PC-3 (cell line): ENCODE data around the gene SALL2. TPM values are rescaled to one million over a fixed set of nuclear protein-coding genes. Genes with fewer than 3 reads are reported as not detected.

Experiments used
- ATAC-seq: fragments of 200-7000 bp; cut with Tn5 transposase; 2 replicates; pipeline ENCODE4 v1.9.1; 2020; ENCODE audit warnings: mild to moderate bottlenecking, moderate library complexity
- BruUV-seq: library from RNA; stranded (reverse); fragments of 400-500 nt; replicated peaks from 2 replicates; lab custom pipeline; 2021; lab: Mats Ljungman, UMichigan
- CTCF ChIA-PET: fragments of 300-600 bp; sonication (Branson Sonifier 250); formaldehyde crosslinking; loops from one replicate; lab custom pipeline; 2022; ENCODE audit warnings: antibody characterized with exemption; lab: Charles Lee
- POLR2A ChIA-PET: fragments of 300-600 bp; sonication (Branson Sonifier 250); formaldehyde crosslinking; loops from one replicate; lab custom pipeline; 2022; ENCODE audit warnings: antibody characterized with exemption; ENCODE audit not compliant: unreplicated experiment; lab: Charles Lee
- DNase-seq: peaks from one replicate; pipeline ENCODE4 v3.0.0-alpha.2; 2015
- H2AFZ ChIP-seq: fragments of 300-600 bp; sonication (generic); 2 replicates; pipeline ENCODE4 v1.6.0; 2016; ENCODE audit warnings: antibody characterized with exemption, low read length
- H3F3A ChIP-seq: fragments of 300-600 bp; sonication (generic); one replicate; pipeline ENCODE4 v1.6.0; 2017; ENCODE audit warnings: antibody characterized with exemption, low read length, control low read depth, mild to moderate bottlenecking; ENCODE audit not compliant: unreplicated experiment
- H3K27ac ChIP-seq: fragments of 300-600 bp; sonication (generic); 2 replicates; pipeline ENCODE4 v1.5.1; 2016; ENCODE audit warnings: mild to moderate bottlenecking, low read length
- H3K27me3 ChIP-seq: fragments of 300-600 bp; sonication (generic); 2 replicates; pipeline ENCODE4 v1.6.1; 2016; ENCODE audit warnings: low read length, mixed read lengths
- H3K36me3 ChIP-seq: fragments of 300-600 bp; sonication (generic); 2 replicates; pipeline ENCODE4 v1.6.1; 2016; ENCODE audit warnings: low read depth, mixed run types, low read length, mixed read lengths
- H3K4me1 ChIP-seq: fragments of 300-600 bp; sonication (generic); 2 replicates; pipeline ENCODE4 v1.5.1; 2016; ENCODE audit warnings: low read length; ENCODE audit not compliant: insufficient read depth
- H3K4me2 ChIP-seq: fragments of 300-600 bp; sonication (generic); 2 replicates; pipeline ENCODE4 v1.6.0; 2016; ENCODE audit warnings: low read length
- H3K4me3 ChIP-seq: fragments of 300-600 bp; sonication (generic); 2 replicates; pipeline ENCODE4 v1.5.1; 2016; ENCODE audit warnings: mild to moderate bottlenecking, low read length, mixed read lengths
- H3K79me2 ChIP-seq: fragments of 300-600 bp; sonication (generic); 2 replicates; pipeline ENCODE4 v1.6.1; 2017; ENCODE audit warnings: low read length, mixed read lengths
- H3K9ac ChIP-seq: fragments of 300-600 bp; sonication (generic); 2 replicates; pipeline ENCODE4 v1.6.0; 2016; ENCODE audit warnings: mild to moderate bottlenecking, low read length
- H3K9me2 ChIP-seq: fragments of 300-600 bp; sonication (generic); replicated peaks from 2 replicates; pipeline ENCODE4 v1.6.1; 2016; ENCODE audit warnings: mixed run types, low read length, mixed read lengths
- H3K9me3 ChIP-seq: fragments of 300-600 bp; sonication (generic); 2 replicates; pipeline ENCODE4 v1.6.1; 2016; ENCODE audit warnings: low read length, mixed read lengths
- H4K20me1 ChIP-seq: fragments of 300-600 bp; sonication (generic); 2 replicates; pipeline ENCODE4 v1.6.1; 2016; ENCODE audit warnings: low read length, mixed read lengths
- CTCF ChIP-seq: fragments of 300-600 bp; sonication (generic); conservative IDR thresholded peaks from 2 replicates; pipeline ENCODE4 v1.5.1; 2017; ENCODE audit warnings: antibody characterized with exemption, low read depth, mild to moderate bottlenecking, low read length
- EZH2 ChIP-seq: fragments of 300-600 bp; sonication (generic); IDR thresholded peaks from one replicate; pipeline ENCODE4 v1.6.1; 2017; ENCODE audit warnings: antibody characterized with exemption, mild to moderate bottlenecking, low read length; ENCODE audit not compliant: unreplicated experiment
- EZH2phosphoT487 ChIP-seq: fragments of 300-600 bp; sonication (generic); IDR thresholded peaks from 2 replicates; pipeline ENCODE4 v1.6.1; 2018; ENCODE audit warnings: mild to moderate bottlenecking, antibody characterized with exemption, low read length, borderline replicate concordance
- intact Hi-C: fragments of 100-400 bp; cut with micrococcal nuclease; formaldehyde crosslinking; loops from 2 replicates; pipeline ENCODE4 v1.9.0; 2023
- total RNA-seq: library from RNA; depleted of rRNA; stranded (reverse); fragments of >200 nt; gene quantifications from 2 replicates; pipeline ENCODE4 v1.2.3, GENCODE V29; 2014

Gene SALL2
- total RNA-seq, 1 experiment from 2014 or later, result 4.1 TPM

- no TSS peak for BruUV-seq
- no peaks in the 10 kb centered on the region for H3K9me2 ChIP-seq
- no peaks in the 10 kb centered on the region for H3K9me3 ChIP-seq
- no peaks in the 10 kb centered on the region for H3K4me1 ChIP-seq
- ATAC-seq, result peak; percentile 8; the same call in 1 of the 2 replicates
- no peaks in the 10 kb centered on the region for H3K27me3 ChIP-seq
- H3K4me3 ChIP-seq, result no peak overlapping the region
- DNase-seq, result no peak
- no peak overlapping the region for H3K9ac ChIP-seq
- H3K4me2 ChIP-seq, result no peak overlapping the region
- no peaks in the 10 kb centered on the region for H3K79me2 ChIP-seq
- no peaks in the 10 kb centered on the region for H3F3A ChIP-seq
- ChIA-PET POLR2A (interaction anchor here (0.6 to 0.7 kb wide), 3 partner anchors 8 to 16 kb away, joined by 3 to 7 read pairs (median 5); partner anchors contain the start of gene METTL3), CTCF (interaction anchor here (1.0 kb wide), 1 partner anchor 39 kb away, joined by 3 read pairs; the partner anchor contains the start of gene CHD8)
- TF ChIP-seq CTCF (no peak), EZH2phosphoT487 (no peak), EZH2 (no peak)
- H3K27ac ChIP-seq, result no peak overlapping the region
- H2AFZ ChIP-seq, result no peak overlapping the region
- no peaks in the 10 kb centered on the region for H4K20me1 ChIP-seq
- peaks cover 59% of the 10 kb centered on the region for H3K36me3 ChIP-seq
- intact Hi-C loops, result no loop called here
Measured at GRCh38 chr14:21494902-21495762, 31.0 kb downstream of the SALL2 start.

- Histone ChIP-seq H3K9me3 (no peaks in the 10 kb centered on the region), H3K27me3 (no peaks in the 10 kb centered on the region), H3K79me2 (0 out of 2 replicates have a peak, but pooled peaks cover 5% of the 10 kb centered on the region), H3K36me3 (peaks cover 19% of the 10 kb centered on the region), H2AFZ (no peak overlapping the region), H3F3A (no peaks in the 10 kb centered on the region), H3K4me2 (no peak overlapping the region), H3K27ac (no peak overlapping the region), H4K20me1 (no peaks in the 10 kb centered on the region), H3K9me2 (no peaks in the 10 kb centered on the region), H3K4me3 (no peak overlapping the region), H3K4me1 (no peaks in the 10 kb centered on the region), H3K9ac (no peak overlapping the region)
- ChIA-PET POLR2A (no interaction called here), CTCF (no interaction called here)
- intact Hi-C loops, result no loop called here
- no peak for TF ChIP-seq EZH2phosphoT487
- no peak for TF ChIP-seq EZH2
- TF ChIP-seq CTCF, result no peak
- ATAC-seq (no peak), DNase-seq (no peak)
- no TSS peak for BruUV-seq
Measured at GRCh38 chr14:21486640-21487087, 39.5 kb downstream of the SALL2 start.
